K562 (cell line): ENCODE measurements around the gene FEV.

Experiments used
- NR2C2 ChIP-seq, 2 experiments: fragments of 200-800 bp in 1 of 2; sonication (Bioruptor generic) in 1 of 2; sonication (generic) in 1 of 2; formaldehyde crosslinking in 1 of 2; IDR thresholded peaks; 2 replicates each; pipeline versions ENCODE4 v1.6.1 to v1.8.0; 2016 to 2022; ENCODE audit warnings: mild to moderate bottlenecking in 1 of 2, missing compliant biosample characterization in 1 of 2, missing genetic modification characterization in 1 of 2, missing genetic modification reagents in 1 of 2
- RAD21 ChIP-seq, 2 experiments: fragments of 250-450 bp in 1 of 2; fragments of 450-650 bp in 1 of 2; sonication (Bioruptor Pico) in 1 of 2; formaldehyde crosslinking in 1 of 2; IDR thresholded peaks in 1 of 2; conservative IDR thresholded peaks in 1 of 2; 2 replicates each; pipeline versions ENCODE4 v1.4.0 to v1.8.0; 2020 to 2022; ENCODE audit warnings: mild to moderate bottlenecking in 2 of 2, moderate library complexity in 1 of 2
- TCF7L2 ChIP-seq: fragments of 150-350 bp; IDR thresholded peaks from 2 replicates; pipeline ENCODE4 v1.6.1; 2016; ENCODE audit warnings: low read depth, mild to moderate bottlenecking, low read length, moderate library complexity
- ZC3H11A ChIP-seq: IDR thresholded peaks from 2 replicates; pipeline ENCODE4 v1.6.1; 2012; ENCODE audit warnings: low read depth, low read length, improper control_type of control experiment
- ZNF707 ChIP-seq: fragments of 250-450 bp; sonication (Bioruptor Pico); conservative IDR thresholded peaks from 2 replicates; pipeline ENCODE4 v1.8.0; 2022; ENCODE audit warnings: inconsistent platforms, mild to moderate bottlenecking, moderate library complexity

DNA sequence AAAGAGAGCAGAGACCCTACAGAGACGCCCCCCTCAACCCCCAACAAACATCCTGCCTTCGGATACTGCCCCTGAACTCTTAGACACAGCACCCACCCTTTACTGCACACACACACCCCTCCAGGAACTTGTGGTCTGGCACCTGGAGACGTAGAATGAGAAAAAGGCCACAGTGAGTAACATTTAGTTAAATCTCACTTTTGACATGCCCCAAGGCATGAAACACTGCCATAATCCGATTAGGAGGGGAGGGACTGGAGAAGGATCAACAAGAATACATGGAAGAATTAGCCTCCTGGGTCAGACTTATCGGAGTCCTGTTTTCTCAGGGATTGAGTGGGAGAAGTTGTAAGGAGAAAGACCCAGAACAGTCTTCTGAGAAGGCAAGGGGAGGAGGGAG lies 21.4 kb downstream of the FEV start:
- TF ChIP-seq ZNF707 (CRISPR knock-in tag) (no peak), ZC3H11A (no peak), NR2C2 (CRISPR knock-in tag; IDR thresholded peaks at IDR 0.05) (no peak), NR2C2 (tag; IDR thresholded peaks at IDR 0.05) (peak; percentile 37; the same call in 1 of the 2 replicates), RAD21 (CRISPR knock-in tag; conservative IDR thresholded peaks at IDR 0.05 in 1 of 2, IDR thresholded peaks at IDR 0.05 in 1 of 2) (no peak), TCF7L2 (no peak)
